PC-9 (cell line): Measurements from ENCODE around the gene MEAF6. TPM values are rescaled to one million over a fixed set of nuclear protein-coding genes. Genes with fewer than 3 reads are reported as not detected.

Source experiments
- BruUV-seq: library from RNA; stranded (reverse); fragments of 400-500 nt; replicated peaks from 2 replicates; lab custom pipeline; 2021; lab: Mats Ljungman, UMichigan
- CTCF ChIA-PET: fragments of 300-600 bp; sonication (Branson Sonifier 250); formaldehyde crosslinking; loops from one replicate; lab custom pipeline; 2022; ENCODE audit warnings: antibody characterized with exemption; lab: Charles Lee
- POLR2A ChIA-PET: fragments of 300-600 bp; sonication (Branson Sonifier 250); formaldehyde crosslinking; loops from one replicate; lab custom pipeline; 2022; ENCODE audit warnings: antibody characterized with exemption; ENCODE audit not compliant: unreplicated experiment; lab: Charles Lee
- DNase-seq, 2 experiments: peaks; one replicate each; pipeline versions ENCODE4 v3.0.0 to v3.0.0-alpha.2; 2015 to 2022; ENCODE audit warnings: mixed read lengths in 1 of 2
- H2AFZ ChIP-seq: fragments of 200-600 bp; sonication (generic); 2 replicates; pipeline ENCODE4 v1.8.1; 2017; ENCODE audit warnings: antibody characterized with exemption
- H3F3A ChIP-seq: fragments of 200-600 bp; sonication (generic); 2 replicates; pipeline ENCODE4 v1.8.1; 2017; ENCODE audit warnings: antibody characterized with exemption, mild to moderate bottlenecking, low read depth; ENCODE audit not compliant: insufficient read depth
- H3K27ac ChIP-seq: fragments of 200-600 bp; sonication (generic); 2 replicates; pipeline ENCODE4 v1.6.1; 2016; ENCODE audit warnings: mixed run types
- H3K27me3 ChIP-seq: fragments of 200-600 bp; sonication (generic); 2 replicates; pipeline ENCODE4 v1.6.1; 2016; ENCODE audit warnings: low read depth, mixed run types; ENCODE audit not compliant: insufficient read depth
- H3K36me3 ChIP-seq: fragments of 200-600 bp; sonication (generic); 2 replicates; pipeline ENCODE4 v1.6.1; 2016; ENCODE audit warnings: low read depth, mixed run types
- H3K4me1 ChIP-seq: fragments of 200-600 bp; sonication (generic); replicated peaks from 2 replicates; pipeline ENCODE4 v1.6.1; 2016; ENCODE audit warnings: mixed run types; ENCODE audit not compliant: insufficient read depth
- H3K4me2 ChIP-seq: fragments of 200-600 bp; sonication (generic); 2 replicates; pipeline ENCODE4 v1.6.1; 2017; ENCODE audit warnings: mixed run types
- H3K4me3 ChIP-seq: fragments of 200-600 bp; sonication (generic); 2 replicates; pipeline ENCODE4 v1.6.1; 2016; ENCODE audit warnings: mixed run types
- H3K79me2 ChIP-seq: fragments of 200-600 bp; sonication (generic); 2 replicates; pipeline ENCODE4 v1.6.1; 2017; ENCODE audit warnings: low read depth, mixed run types
- H3K9me2 ChIP-seq: fragments of 200-600 bp; sonication (generic); 2 replicates; pipeline ENCODE4 v1.8.1; 2017; ENCODE audit warnings: mild to moderate bottlenecking; ENCODE audit not compliant: insufficient read depth
- H3K9me3 ChIP-seq: fragments of 200-600 bp; sonication (generic); 2 replicates; pipeline ENCODE4 v1.8.1; 2016; ENCODE audit warnings: low read depth; ENCODE audit not compliant: insufficient read depth
- H4K20me1 ChIP-seq: fragments of 200-600 bp; sonication (generic); 2 replicates; pipeline ENCODE4 v1.8.1; 2017; ENCODE audit not compliant: insufficient read depth
- CTCF ChIP-seq: fragments of 200-600 bp; sonication (generic); conservative IDR thresholded peaks from 2 replicates; pipeline ENCODE4 v1.6.1; 2017; ENCODE audit warnings: mixed run types, antibody characterized with exemption, mild to moderate bottlenecking, moderate library complexity
- EZH2 ChIP-seq: fragments of 200-600 bp; sonication (generic); IDR thresholded peaks from 2 replicates; pipeline ENCODE4 v1.8.0; 2017; ENCODE audit warnings: antibody characterized with exemption, low read depth
- intact Hi-C: fragments of 100-400 bp; cut with micrococcal nuclease; formaldehyde crosslinking; loops from one replicate; pipeline ENCODE4 v1.10.0; 2022; ENCODE audit not compliant: unreplicated experiment
- total RNA-seq: library from RNA; stranded (reverse); gene quantifications from 2 replicates; pipeline ENCODE4 v1.2.3, GENCODE V29; 2021

The MEAF6 gene
- total RNA-seq, 1 experiment from 2014 or later = 72.3 TPM

GRCh38 chr1:37481289-37482003, 33.1 kb downstream of the MEAF6 start:
- Histone ChIP-seq H2AFZ (no peak overlapping the region), H3K36me3 (peaks cover 38% of the 10 kb centered on the region), H3K9me2 (no peaks in the 10 kb centered on the region), H3K4me3 (no peak overlapping the region), H4K20me1 (no peaks in the 10 kb centered on the region; the same call in 1 of the 2 replicates), H3K9me3 (no peaks in the 10 kb centered on the region), H3F3A (peaks cover 70% of the 10 kb centered on the region), H3K79me2 (peaks cover 55% of the 10 kb centered on the region), H3K4me1 (peaks cover 73% of the 10 kb centered on the region), H3K4me2 (peak overlapping the region; percentile 95; the same call in 1 of the 2 replicates), H3K27me3 (no peaks in the 10 kb centered on the region), H3K27ac (peak overlapping the region; percentile 67; the same call in 1 of the 2 replicates)
- TF ChIP-seq EZH2 (no peak), CTCF (no peak)
- no TSS peak for BruUV-seq
- intact Hi-C loops = no loop called here
- DNase-seq = no peak
- CTCF ChIA-PET = no interaction called here
- POLR2A ChIA-PET = interaction anchor here (0.6 kb wide), 1 partner anchor 1712 kb away, joined by 3 read pairs; the partner anchor contains the start of gene CLSPN

DNA sequence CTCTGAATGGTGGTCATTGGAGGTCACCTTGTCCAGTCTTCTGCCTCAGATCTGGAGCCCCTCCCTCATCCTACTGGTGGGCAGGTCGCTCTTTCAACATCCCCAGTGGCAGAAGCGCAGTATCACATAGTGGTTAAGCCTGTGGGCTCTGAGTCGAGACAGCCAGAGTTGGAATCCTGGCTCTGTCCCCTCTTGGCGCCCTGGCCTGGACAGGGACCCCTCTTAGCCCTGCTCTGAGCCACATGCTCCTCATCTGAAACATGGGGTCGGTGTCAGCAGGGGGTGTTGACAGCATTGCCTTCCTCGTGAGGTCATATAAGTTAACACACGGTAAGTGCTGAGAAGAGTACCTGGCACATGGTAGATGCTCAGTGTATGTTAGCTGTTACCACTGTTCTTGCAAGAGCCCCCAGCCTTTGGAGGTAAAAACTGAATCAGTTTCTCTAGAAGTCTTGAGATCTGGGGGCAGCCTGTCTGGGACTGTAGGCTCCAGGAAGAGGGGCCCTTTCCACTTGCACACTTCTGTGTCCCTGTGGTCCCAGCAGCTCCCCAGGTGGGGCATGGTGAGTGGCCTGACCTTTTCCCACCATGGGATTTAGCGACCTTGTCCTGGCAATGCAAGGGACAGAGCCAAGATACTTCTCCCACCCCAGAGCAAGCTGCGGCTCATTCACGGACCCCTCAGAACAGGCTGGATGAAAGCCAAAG, 33.8 kb downstream of the MEAF6 start:
- peaks cover 68% of the 10 kb centered on the region for H3K4me1 ChIP-seq
- H3K4me2 ChIP-seq = peak overlapping the region; percentile 95
- H3K27ac ChIP-seq = peak overlapping the region; percentile 67
- no peaks in the 10 kb centered on the region for H3K9me2 ChIP-seq
- ChIA-PET CTCF (no interaction called here), POLR2A (no interaction called here)
- no peaks in the 10 kb centered on the region; the same call in 1 of the 2 replicates for H4K20me1 ChIP-seq
- TF ChIP-seq CTCF = no peak
- TF ChIP-seq EZH2 = no peak
- no TSS peak for BruUV-seq
- no peaks in the 10 kb centered on the region for H3K27me3 ChIP-seq
- peak overlapping the region; percentile 46; the same call in 1 of the 2 replicates for H3K4me3 ChIP-seq
- intact Hi-C loops = no loop called here
- peaks cover 60% of the 10 kb centered on the region for H3K79me2 ChIP-seq
- H3F3A ChIP-seq = peaks cover 75% of the 10 kb centered on the region
- H3K36me3 ChIP-seq = peaks cover 41% of the 10 kb centered on the region
- no peak for DNase-seq
- no peaks in the 10 kb centered on the region for H3K9me3 ChIP-seq
- H2AFZ ChIP-seq = no peak overlapping the region

DNA sequence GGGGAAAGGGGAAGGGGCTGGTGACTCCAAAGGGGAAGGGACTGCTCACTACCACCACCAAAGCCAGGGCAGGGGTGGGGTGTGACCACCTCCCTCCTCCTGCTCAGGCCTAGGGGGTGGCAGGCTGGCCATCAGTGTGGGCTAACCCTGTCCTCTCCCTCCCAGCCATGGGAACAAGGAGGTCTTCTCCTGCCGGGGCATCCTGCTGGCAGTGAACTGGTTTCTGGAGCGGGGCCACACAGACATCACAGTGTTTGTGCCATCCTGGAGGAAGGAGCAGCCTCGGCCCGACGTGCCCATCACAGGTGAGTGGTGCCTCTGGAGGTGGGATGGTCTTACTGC, 34.5 kb downstream of the MEAF6 start:
- no TSS peak for BruUV-seq
- H3K9me3 ChIP-seq = no peaks in the 10 kb centered on the region
- peak overlapping the region; percentile 67 for H3K27ac ChIP-seq
- H3K4me2 ChIP-seq = peak overlapping the region; percentile 95
- CTCF ChIA-PET = interaction anchor here (0.6 kb wide), 1 partner anchor 36 kb away, joined by 11 read pairs; no protein-coding TSS in a partner anchor
- peaks cover 62% of the 10 kb centered on the region for H3K4me1 ChIP-seq
- intact Hi-C loops = no loop called here
- peaks cover 66% of the 10 kb centered on the region for H3K79me2 ChIP-seq
- TF ChIP-seq CTCF (no peak), EZH2 (no peak)
- peaks cover 46% of the 10 kb centered on the region for H3K36me3 ChIP-seq
- H3K9me2 ChIP-seq = no peaks in the 10 kb centered on the region
- H3F3A ChIP-seq = peaks cover 77% of the 10 kb centered on the region
- POLR2A ChIA-PET = interaction anchor here (0.5 to 0.7 kb wide), 4 partner anchors 10 to 1094 kb away, joined by 3 to 12 read pairs (median 4); partner anchors contain the start of gene MEAF6
- H3K27me3 ChIP-seq = no peaks in the 10 kb centered on the region
- peak overlapping the region; percentile 46 for H3K4me3 ChIP-seq
- H2AFZ ChIP-seq = no peak overlapping the region
- H4K20me1 ChIP-seq = no peaks in the 10 kb centered on the region; the same call in 1 of the 2 replicates
- no peak for DNase-seq
